NOMO-1 treated with DMSO at 0.1 percent for 48 hours (cell line): Measurements from ENCODE around the gene CHFR.
"Not testable (repeated sequence)": the region's sequence is repeated elsewhere in the genome, so short reads cannot be mapped to it uniquely, and the experiment has no call there.

Source experiments
- DNase-seq: peaks from one replicate; lab custom pipeline; 2025; ENCODE audit not compliant: unreplicated experiment; lab: John Stamatoyannopoulos, UW

CHFR gene

DNA sequence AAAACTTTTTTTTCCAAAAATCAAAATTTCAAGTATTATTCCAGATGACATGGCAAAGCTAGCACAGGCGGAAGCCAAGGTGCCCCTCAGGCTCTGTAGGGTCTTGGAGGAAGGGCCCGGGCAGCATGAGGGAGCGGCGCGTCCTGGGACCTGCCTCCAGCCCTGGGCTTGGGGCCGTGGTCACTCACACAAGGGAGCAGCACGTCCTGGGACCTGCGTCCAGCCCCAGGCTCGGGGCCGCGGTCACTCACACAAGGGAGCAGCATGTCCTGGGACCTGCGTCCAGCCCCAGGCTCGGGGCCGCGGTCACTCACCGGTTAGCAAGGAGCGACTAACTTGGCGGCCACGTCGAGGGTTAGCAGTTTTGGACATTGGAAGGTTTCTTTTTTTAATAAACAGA, 46.9 kb downstream of the CHFR start:
- DNase-seq = no peak

DNA sequence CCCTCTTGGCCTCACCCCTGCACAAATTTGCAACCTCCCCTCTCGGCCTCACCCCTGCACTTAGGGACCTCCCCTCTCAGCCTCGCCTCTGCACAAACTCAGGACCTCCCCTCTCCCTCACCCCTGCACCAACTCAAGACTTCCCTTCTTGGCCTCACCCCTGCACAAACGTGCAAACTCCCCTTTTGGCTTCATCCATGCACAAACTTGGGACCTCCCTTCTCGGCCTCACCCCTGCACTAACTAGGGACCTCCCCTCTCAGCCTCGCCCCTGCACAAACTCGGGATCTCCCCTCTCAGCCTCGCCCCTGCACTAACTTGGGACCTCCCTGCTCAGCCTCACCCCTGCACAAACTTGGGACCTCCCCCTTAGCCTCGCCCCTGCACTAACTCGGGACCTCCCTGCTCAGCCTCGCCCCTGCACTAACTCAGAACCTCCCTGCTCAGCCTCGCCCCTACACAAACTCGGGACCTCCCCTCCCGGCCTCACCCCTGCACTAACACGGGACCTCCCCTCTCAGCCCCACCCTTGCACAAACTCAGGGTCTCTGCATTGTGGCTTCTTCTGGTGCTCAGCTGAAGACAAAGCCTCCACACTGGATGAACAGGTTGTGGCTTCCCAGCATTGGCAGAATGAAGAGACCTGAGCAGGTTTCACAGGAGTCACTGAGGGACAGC, 47.7 kb downstream of the CHFR start:
- no peak for DNase-seq

DNA sequence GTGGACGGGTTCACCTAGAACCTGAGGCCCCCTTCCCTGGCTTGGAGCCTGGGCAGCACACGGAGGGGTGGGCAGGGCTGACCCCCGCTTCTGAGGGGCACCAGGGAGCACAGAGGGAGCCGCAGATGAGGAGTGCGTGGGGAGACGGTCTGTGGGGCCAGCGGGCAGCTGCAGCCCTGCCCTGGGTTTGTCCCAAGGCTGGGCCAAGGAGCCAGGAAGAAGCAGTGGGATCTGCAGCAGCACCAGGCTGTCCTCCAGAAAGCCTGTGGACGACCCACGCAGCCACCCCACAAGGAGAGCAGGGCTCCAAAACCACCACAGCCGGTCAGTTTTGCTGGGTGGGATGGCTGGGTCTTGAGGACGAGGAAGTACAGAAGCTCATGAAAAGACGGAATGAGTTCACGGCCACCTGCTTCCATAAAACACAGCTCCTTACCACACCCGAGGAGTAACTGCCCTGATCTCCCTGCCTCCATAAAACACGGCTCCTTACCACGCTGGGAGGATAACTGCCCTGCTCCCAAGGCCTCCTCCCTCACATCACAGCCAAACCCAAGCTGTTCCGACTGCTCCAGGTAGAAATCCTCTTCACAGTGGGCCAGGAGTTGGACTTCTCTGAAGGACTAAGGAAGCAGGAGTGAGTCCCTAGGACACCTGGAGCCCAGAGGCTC, 48.9 kb downstream of the CHFR start:
- DNase-seq = no peak

DNA sequence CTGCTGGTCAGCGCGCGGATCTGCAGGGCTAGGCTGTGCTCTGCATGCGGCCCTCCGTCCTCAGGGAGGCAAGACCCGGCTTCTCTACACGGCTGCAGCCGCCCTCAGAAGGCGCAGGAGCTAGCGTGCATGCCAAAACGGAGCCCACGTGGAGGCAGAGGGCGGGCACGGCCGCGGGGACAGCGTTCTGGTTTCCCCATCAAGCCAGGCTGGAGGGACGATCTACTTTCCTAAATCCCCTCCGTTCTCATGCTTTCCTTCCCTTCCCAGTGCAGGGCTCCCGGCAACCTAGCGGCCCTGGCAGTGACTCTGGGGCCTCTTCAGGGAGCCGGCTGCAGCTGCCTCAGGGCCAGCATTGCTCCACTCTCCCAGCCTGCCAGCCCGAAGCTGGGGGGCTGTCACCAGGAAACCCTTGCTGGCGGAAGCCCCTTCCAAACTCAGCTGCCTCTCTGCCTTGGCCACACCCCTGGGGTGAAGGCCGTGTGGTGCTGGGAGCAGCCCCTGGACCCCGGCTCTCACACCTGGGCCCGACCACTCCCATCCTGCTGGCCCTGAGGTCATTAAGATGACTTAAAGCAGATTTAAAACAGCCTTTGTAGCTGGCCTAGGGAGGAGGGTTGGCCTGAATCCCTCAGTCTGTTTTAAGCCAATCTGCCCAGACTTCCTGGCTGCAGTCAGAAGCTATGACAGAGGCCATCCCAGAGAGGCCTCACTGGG, 49.6 kb downstream of the CHFR start:
- DNase-seq = no peak

DNA sequence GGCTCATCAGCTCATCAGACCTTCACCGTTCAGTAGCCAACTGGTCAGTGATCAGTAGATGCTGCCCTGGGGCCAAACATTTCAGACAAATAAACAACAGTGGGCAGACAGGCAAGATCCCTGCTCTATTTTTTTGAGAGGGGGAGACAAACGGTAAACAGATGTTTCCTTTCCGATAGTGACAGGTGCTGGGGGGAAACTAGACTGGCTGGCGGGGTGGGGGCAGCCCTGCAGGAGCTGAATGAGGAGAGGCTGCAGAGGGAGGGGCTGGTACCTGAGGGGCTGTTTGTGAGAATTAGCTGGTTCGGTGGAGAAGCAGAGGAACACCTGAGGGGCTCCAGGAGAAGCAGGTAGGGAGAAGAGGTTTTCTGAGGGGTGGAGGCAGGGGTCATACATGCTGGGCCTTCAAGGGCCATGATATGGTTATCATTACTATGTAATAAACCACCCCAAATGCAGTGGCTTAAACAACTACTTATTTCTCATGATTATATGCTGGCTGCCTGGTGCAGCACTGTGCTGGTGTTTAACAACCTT, 50.5 kb downstream of the CHFR start:
- DNase-seq = no peak

DNA sequence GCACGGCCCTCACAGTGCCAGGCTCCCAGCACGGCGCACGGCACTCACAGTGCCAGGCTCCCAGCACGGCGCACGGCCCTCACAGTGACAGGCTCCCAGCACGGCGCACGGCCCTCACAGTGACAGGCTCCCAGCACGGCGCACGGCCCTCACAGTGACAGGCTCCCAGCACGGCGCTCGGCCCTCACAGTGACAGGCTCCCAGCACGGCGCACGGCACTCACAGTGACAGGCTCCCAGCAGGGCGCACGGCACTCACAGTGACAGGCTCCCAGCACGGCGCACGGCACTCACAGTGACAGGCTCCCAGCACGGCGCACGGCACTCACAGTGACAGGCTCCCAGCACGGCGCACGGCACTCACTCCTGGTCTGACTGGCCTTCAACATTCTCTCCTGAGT, 51.2 kb downstream of the CHFR start:
- DNase-seq = not testable (repeated sequence)

DNA sequence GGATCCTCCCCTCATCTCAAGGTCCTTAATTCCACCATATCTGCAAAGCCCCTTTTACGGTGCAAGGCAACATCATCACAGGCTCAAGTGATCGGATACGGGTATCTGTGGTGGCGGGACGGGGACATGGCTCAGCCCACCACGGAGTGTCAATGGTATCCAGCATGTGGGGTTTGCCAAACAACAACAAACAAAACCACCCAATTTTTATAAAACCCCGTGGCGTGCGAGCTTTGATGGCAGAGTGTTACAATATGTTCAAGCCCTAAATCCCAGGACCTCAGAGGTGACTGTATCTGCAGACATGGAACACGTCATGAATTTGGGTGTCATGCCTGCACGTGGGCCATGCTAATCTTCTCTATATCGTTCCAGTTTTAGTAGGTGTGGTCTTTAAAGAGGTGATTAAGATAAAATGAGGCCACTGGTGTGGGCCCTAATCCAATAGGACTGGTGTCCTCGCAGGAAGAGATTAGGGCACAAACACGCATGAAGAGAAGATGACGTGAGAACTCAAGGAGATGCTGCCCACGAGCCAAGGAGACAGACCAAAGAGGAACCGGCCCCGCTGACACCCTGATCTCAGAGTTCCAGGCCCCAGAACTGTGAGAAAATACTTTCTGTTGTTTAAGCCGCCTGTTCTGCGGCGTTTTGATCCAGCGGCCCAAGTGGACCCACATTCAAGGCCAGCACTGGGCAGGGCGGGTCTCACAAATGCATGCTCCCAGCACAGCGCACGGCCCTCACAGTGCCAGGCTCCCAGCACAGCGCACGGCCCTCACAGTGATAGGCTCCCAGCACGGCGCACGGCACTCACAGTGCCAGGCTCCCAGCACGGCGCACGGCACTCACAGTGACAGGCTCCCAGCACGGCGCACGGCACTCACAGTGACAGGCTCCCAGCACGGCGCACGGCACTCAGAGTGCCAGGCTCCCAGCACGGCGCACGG, 52.1 kb downstream of the CHFR start:
- no peak for DNase-seq

DNA sequence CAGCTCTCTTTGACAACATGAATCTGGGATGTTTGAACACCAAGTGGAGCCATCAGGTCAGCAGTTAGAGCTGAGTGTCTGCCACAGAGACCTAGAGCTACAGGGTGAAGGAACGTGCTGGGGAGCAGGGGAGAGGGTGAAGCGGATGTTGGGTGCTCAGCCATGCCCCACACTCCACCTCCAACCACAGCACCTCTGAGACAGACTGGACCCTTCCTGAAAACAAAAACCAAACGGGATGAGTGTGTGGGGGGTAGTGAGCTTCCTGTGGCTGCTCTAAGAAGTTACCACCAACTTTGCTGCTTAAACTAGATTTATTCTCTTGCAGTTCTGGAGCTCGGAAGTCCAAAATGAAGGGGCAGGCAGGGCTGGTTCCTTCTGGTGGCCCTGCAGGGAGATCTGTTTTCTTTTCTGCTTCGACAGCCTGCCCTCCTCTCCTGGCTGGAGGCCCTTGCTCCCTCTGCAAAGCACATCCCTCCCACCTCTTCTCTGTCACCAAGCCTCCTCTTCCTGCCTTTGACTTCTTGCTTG, 53.2 kb downstream of the CHFR start:
- no peak for DNase-seq

DNA sequence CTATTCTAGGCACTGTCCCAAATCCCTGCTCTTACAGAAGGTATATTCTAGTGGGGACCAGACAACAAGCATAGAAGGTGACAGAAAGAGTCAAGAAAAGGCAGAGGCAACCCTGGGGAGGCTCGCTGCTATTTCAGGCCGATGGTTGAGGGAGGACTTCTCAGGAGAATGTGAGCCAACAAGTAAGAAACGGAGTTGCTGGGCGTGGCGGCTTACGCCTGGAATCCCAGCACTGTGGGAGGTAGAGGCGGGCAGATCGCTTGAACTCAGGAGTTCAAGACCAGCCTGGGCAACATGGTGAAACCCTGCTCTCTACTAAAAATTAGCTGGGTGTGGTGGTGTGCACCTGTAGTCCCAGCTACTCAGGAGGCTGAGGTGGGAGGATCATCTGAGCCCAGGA, 54.1 kb downstream of the CHFR start:
- no peak for DNase-seq

DNA sequence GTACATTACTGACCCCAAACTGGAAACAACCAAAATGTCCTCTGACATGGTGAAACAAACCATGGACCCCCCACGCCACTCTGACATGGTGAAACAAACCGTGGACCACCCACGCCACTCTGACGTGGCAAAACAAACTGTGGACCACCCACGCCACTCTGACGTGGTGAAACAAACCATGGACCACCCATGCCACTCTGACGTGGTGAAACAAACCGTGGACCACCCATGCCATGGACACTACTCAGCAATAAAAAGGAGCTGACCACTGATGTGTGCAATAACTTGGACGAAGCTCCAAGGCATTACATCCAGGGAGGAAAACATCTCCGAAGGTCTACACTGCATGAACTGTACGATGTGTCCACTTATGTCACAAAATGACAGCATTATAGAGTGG, 55.6 kb downstream of the CHFR start:
- DNase-seq = no peak

DNA sequence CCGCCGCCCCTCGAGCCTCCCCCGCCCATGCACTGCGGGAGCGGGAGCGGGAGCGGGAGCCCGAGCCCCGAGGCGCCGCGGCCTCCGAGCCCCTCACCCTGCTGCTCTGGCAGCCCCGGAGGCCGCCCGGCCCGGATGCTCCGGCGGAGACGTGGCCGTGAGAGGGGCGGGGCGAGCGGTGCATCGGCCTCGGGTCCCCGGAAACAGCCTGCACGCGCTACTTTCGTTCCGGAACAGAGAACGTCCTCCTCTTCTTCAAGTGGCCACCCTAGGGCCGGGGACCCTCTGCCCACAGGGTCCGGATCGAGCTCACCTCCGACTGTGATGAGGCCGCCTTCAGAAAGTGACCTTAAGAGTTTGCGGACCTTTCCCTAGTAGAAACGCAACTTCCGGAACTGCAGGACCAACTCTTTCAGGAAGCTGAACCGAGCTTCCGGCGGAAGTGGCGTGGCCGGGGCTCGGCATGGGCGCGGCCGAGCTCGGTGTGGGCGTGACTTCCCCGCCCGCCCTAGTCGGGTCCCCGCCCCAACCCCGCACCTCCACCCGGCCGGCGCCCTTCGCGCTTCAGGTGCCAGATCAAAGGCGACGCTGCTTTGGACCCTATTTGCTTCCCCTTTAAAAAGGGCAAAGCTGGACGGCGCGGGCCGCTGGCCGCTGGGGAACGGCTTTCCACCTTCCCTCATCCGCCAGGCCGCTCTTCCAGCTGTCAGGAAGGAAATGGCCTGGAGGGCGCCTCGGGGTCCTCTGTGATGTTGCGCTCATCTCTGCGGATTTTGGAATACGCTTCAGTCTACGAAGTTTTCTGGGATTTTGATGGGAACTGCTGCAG, 58.5 kb downstream of the CHFR start, which contains the start of gene GOLGA3:
TSS of gene GOLGA3 (minus strand) at position 164 of the 829 bp plus-strand sequence. CDS start 6,741 bp downstream, outside the sequence.
- peak; percentile 83 for DNase-seq

DNA sequence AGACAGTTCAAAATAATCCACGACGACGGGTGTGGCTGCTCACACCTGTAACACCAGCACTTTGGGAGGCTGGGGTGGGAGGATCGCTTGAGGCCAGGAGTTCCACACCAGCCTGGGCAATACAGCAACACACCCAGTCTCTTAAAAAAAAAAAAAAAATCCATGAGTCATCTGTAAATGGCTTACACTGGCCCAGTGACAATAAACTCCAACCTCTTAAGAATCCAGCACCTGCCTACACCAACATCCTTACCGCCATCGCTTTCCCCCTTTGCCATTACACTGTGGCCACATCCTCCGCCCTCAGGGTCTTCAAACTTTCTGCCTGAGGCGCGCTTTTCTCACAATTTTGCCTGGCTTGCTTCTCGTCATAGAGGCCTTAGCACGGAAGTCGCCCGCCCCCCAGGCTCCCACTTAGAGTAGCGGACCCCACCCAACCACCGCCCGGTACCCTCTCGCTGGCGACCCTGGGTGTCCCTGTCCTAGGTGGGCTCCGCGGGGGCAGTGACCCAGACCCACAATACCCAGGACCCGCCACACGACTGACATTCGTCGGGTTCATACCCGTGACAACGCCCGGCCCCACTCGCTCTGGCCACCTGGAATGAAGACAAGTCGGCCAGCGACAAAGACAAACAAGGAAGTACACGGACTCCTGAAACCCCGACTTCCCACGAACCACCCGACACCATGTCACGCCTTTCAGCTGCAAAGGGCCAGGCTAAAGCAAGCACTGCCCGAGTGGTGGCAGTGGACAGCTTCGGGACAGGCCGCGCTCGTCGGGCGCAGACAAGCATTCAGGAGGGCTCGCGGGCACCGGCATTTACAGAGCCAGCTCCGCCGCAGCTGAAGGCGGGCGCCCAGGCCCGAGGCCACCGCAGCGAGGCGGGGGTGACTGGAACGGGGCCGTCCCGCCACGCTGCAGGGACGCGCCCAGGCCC, 59.4 kb downstream of the CHFR start:
- peak; percentile 47 for DNase-seq

DNA sequence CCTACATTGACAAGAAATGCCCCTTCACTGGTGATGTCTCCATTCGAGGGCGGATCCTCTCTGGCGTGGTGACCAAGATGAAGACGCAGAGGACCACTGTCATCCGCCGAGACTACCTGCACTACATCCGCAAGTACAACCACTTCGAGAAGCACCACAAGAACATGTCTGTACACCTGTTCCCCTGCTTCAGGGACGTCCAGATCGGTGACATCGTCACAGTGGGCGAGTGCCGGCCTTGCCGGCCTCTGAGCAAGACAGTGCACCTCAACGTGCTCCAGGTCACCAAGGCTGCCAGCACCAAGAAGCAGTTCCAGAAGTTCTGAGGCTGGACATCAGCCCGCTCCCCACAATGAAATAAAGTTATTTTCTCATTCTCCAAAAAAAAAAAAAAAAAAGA, 61.5 kb downstream of the CHFR start:
- DNase-seq = no peak

DNA sequence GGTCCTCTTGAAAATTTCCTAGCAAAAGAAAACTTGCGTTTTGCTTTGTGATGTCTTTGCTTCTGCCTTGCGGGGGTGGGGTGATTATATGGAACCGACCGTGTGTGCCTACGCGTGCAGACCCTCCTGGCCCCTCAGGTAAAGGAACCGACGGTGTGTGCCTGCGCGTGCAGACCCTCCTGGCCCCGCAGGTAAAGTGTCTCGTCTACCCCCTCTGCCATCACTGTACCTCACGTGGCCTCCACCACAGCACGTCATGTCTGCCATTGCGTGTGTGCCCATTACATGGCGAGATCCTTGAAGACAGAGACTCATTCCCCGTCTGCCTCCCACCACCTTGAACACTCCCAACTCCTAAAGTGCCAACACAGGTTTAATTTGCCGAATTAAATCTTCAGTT, 62.3 kb downstream of the CHFR start:
- DNase-seq = no peak

DNA sequence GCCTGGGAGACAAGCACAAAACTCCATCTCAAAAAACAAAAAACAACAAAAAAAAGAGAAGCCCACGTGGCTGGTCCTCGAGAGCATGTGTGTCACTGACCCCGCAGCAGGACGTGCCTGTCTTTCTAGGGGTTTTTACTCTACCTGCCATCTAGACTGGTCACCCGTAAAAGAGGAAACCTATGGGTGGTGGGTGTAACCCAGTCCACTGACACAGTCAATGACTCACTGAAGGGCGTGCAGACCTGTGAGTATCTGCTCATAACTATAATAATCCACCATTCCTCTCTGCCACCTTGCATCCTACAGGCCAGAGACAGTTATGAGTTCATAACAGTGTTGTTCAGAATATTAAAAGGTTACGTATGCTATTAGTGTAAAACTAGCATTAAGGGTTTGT, 63.4 kb downstream of the CHFR start:
- no peak for DNase-seq

DNA sequence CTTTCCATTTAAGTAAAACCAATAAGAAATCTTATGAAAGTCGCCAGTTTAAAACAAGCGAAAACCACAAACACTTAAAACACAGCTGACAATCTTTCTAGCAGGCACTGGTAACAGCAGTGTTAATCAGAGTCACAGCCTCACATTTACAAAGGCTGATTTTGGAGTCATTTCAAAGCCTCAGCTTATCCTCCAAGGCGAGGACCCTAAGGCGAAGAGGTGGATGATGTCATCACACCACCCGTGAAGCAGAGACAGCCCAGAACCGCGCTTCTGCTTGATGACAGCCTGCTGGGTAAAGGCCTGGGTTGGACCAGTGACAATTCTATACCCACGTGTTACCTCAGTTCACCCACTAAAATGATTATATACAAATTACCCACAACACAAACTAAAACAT, 68.8 kb downstream of the CHFR start:
- no peak for DNase-seq

DNA sequence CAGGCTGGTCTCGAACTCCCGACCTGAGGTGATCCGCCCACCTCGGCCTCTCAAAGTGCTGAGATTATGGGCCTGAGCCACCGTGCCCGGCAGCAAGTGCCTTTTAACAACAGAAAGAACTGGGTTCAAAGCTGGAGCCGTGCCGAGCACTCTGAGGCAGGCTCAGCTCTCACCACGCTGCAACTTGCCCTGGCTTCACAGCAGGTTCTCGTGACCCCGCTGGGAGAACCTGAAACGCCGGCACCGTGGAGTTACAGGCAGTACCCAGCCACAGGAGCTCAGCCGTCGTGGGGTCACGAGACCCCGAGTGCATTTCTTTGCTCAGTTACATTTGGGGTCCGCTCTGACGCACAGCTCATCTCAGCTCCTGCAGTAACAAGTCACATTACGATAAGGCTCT, 73.2 kb downstream of the CHFR start:
- DNase-seq = no peak

DNA sequence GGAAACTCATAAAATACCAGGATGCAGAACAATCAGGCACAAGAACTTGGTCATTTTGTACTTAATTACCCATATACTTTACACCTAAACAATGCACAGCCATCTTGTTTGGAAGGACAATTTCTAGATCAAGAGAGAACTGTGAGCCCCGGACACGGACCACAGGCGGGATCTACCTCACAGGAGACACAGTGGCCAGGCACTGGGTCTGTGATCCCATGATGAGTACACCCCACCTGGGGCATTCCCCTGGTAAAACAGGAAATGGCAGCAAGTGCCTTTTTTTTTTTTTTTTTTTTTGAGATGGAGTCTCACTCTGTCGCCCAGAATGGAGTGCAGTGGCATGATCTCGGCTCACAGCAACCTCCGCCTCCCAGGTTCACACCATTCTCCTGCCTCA, 74.0 kb downstream of the CHFR start:
- DNase-seq = no peak
